Upper lobe of left lung (tissue), 4 donors: ENCODE results near the gene PFKP.
A peak's percentile ranks its signal among the peaks of the same experiment; 100 is the strongest.

Source experiments
- CTCF ChIP-seq, 6 experiments: fragments of 450-650 bp in 4 of 6; fragments of 200-600 bp in 2 of 6; sonication (generic) in 2 of 6; IDR thresholded peaks; one replicate each; pipeline ENCODE4 v1.5.1; 2016 to 2019; ENCODE audit warnings: antibody characterized with exemption in 6 of 6
- EP300 ChIP-seq, 4 donors: sonication (generic); formaldehyde crosslinking; IDR thresholded peaks; one replicate each; pipeline ENCODE4 v1.5.1; 2017; ENCODE audit warnings: antibody characterized with exemption in 4 of 4, control low read depth in 2 of 4
- POLR2A ChIP-seq, 4 donors: fragments of 450-650 bp; IDR thresholded peaks; one replicate each; pipeline ENCODE4 v1.5.1; 2016 to 2017; ENCODE audit warnings: antibody characterized with exemption in 4 of 4, mild to moderate bottlenecking in 2 of 4
- POLR2AphosphoS5 ChIP-seq, 2 donors: sonication (generic); formaldehyde crosslinking; IDR thresholded peaks; one replicate each; pipeline ENCODE4 v1.5.1; 2017; ENCODE audit warnings: antibody characterized with exemption in 2 of 2

DNA sequence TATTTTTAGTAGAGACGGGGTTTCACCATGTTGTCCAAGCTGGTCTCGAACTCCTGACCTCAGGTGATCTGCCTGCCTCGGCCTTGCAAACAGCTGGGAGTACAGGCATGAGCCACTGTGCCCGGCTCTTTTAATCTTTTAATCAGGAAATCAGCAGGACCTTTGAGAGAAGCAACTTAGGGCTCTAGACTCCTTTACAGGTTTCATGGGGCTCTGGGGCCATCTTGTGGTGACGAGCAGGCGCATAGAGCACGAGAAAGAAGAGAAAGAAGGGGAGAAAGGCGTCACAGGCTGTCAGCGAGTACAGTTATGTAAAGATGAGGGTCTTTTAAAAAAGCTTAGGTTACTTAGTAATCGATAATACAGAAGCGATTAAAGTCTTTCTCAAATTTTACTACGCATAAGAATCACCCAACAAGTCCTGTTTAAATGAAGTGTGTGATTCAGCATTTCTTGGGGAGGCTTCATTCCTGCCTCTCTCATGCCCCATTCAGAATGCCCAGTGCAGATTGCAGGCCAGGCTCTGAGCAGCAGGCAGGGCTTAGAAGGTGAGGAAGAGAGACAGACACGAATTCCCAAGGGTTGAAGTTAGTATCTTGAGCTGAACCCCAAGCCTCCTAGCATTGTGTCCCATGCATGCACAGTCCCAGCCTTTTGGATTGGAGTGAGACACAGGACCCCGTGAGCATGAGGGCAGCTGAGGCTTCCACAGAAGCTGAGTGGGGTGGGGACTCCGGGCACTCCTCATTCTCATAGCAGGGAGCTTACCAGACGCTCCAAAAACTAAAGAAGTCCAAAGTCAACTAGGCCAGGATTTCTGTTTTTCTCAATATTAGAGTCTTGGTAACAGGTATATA, 23.6 kb upstream of the PFKP start:
- TF ChIP-seq CTCF (IDR thresholded peaks at IDR 0.05) (peak in 5 of 6 experiments; percentile 35 to 67 (median 54)), POLR2A (IDR thresholded peaks at IDR 0.05) (no peak), POLR2AphosphoS5 (IDR thresholded peaks at IDR 0.05) (no peak), EP300 (IDR thresholded peaks at IDR 0.05) (no peak)
